Esophagus muscularis mucosa (tissue), 4 donors: ENCODE data around the gene GNS. TPM values are rescaled to one million over a fixed set of nuclear protein-coding genes. Genes with fewer than 3 reads are reported as not detected.

Experiments used
- DNase-seq: peaks from one replicate; pipeline ENCODE4 v3.0.0-alpha.2; 2017; ENCODE audit errors: extremely low spot score
- H3K27ac ChIP-seq, 4 donors: fragments of 200-600 bp; sonication (generic); replicated peaks in 1 of 4; 1 replicate in 3 of 4; 2 replicates in 1 of 4; pipeline ENCODE4 v1.5.1; 2016 to 2019; ENCODE audit warnings: mild to moderate bottlenecking in 1 of 4
- H3K27me3 ChIP-seq, 4 donors: fragments of 200-600 bp; sonication (generic); one replicate each; pipeline versions ENCODE4 v1.5.1 to v1.6.0; 2016 to 2019
- H3K36me3 ChIP-seq, 4 donors: fragments of 200-600 bp; sonication (generic); one replicate each; pipeline ENCODE4 v1.5.1; 2016 to 2019
- H3K4me1 ChIP-seq, 4 donors: fragments of 200-600 bp; sonication (generic); one replicate each; pipeline ENCODE4 v1.5.1; 2016 to 2019
- H3K4me3 ChIP-seq, 4 donors: fragments of 200-600 bp; sonication (generic); 1 replicate in 2 of 4; 2 replicates in 2 of 4; pipeline ENCODE4 v1.5.1; 2016 to 2019; ENCODE audit warnings: mild to moderate bottlenecking in 4 of 4, moderate library complexity in 1 of 4
- H3K9me3 ChIP-seq, 4 donors: fragments of 200-600 bp; sonication (generic); 1 replicate in 3 of 4; 2 replicates in 1 of 4; pipeline ENCODE4 v1.5.1; 2016 to 2019
- CTCF ChIP-seq, 3 experiments: fragments of 200-600 bp in 2 of 3; fragments of 450-650 bp in 1 of 3; sonication (generic) in 2 of 3; IDR thresholded peaks; one replicate each; pipeline ENCODE4 v1.5.1; 2017 to 2019; ENCODE audit warnings: antibody characterized with exemption in 3 of 3, mild to moderate bottlenecking in 2 of 3, moderate library complexity in 1 of 3
- EP300 ChIP-seq: sonication (generic); formaldehyde crosslinking; IDR thresholded peaks from one replicate; pipeline ENCODE4 v1.6.1; 2017; ENCODE audit warnings: antibody characterized with exemption
- POLR2A ChIP-seq: fragments of 450-650 bp; IDR thresholded peaks from one replicate; pipeline ENCODE4 v1.6.1; 2017; ENCODE audit warnings: antibody characterized with exemption, moderate library complexity, mild to moderate bottlenecking, low read depth
- POLR2AphosphoS5 ChIP-seq, 2 donors: sonication (generic); formaldehyde crosslinking; IDR thresholded peaks; one replicate each; pipeline ENCODE4 v1.6.1; 2017; ENCODE audit warnings: antibody characterized with exemption in 2 of 2
- WGBS: methylation state at CpG from one replicate; pipeline ENCODE4 v1.1.5; 2018; 5-methylcytosine and 5-hydroxymethylcytosine counted together
- intact Hi-C: fragments of 100-400 bp; cut with DNase I; formaldehyde crosslinking; loops from one replicate; pipeline ENCODE4 v1.15.1; 2023
- total RNA-seq, 4 donors: library from RNA; depleted of rRNA; stranded (reverse); fragments of >200 nt; gene quantifications; one replicate each; pipeline versions ENCODE4 v1.1.0 to v1.2.1, GENCODE V29; 2016

GNS gene
- total RNA-seq, 4 donors from 2014 or later, result 71.0 to 92.9 (median 89.9) TPM

- H3K27me3 ChIP-seq, result peaks cover 0 to 21% (median 5%) of the 10 kb centered on the region in 4 donors
- H3K4me3 ChIP-seq, result no peak overlapping the region
- no peaks in the 10 kb centered on the region for H3K4me1 ChIP-seq
- H3K9me3 ChIP-seq, result no peaks in the 10 kb centered on the region
- H3K36me3 ChIP-seq, result no peaks in the 10 kb centered on the region
- TF ChIP-seq EP300 (no peak), CTCF (IDR thresholded peaks at IDR 0.05) (no peak), POLR2AphosphoS5 (IDR thresholded peaks at IDR 0.05) (no peak), POLR2A (no peak)
- no peak for DNase-seq
- intact Hi-C loops, result no loop called here
- no peak overlapping the region for H3K27ac ChIP-seq
- 68% methylated on average over 1 of the region's 1 CpG for WGBS
Observed at GRCh38 chr12:64790166-64790565, 31.0 kb upstream of the GNS start.

- Histone ChIP-seq H3K27ac (no peak overlapping the region), H3K36me3 (no peaks in the 10 kb centered on the region), H3K27me3 (peaks cover 5 to 64% (median 28%) of the 10 kb centered on the region in 4 donors), H3K9me3 (no peaks in the 10 kb centered on the region), H3K4me3 (no peak overlapping the region), H3K4me1 (peaks cover 7 to 18% (median 12%) of the 10 kb centered on the region in 4 donors)
- TF ChIP-seq CTCF (IDR thresholded peaks at IDR 0.05) (no peak), POLR2AphosphoS5 (IDR thresholded peaks at IDR 0.05) (no peak), EP300 (no peak), POLR2A (no peak)
- intact Hi-C loops, result no loop called here
- WGBS, result 97% methylated on average over 6 of the region's 6 CpGs
- no peak for DNase-seq
Observed at GRCh38 chr12:64785838-64786237, 26.6 kb upstream of the GNS start.

GRCh38 chr12:64782191-64782876 is 23.1 kb upstream of the GNS start:
- Histone ChIP-seq H3K4me3 (peak overlapping the region; percentile 63 to 77 (median 66)), H3K9me3 (no peaks in the 10 kb centered on the region), H3K4me1 (peaks cover 7 to 26% (median 21%) of the 10 kb centered on the region in 4 donors), H3K27me3 (peaks cover 6 to 69% (median 28%) of the 10 kb centered on the region in 4 donors), H3K36me3 (no peaks in the 10 kb centered on the region), H3K27ac (no peak overlapping the region)
- 44% methylated on average over 6 of the region's 6 CpGs for WGBS
- intact Hi-C loops, result no loop called here
- TF ChIP-seq POLR2AphosphoS5 (IDR thresholded peaks at IDR 0.05) (no peak), CTCF (IDR thresholded peaks at IDR 0.05) (no peak)
- DNase-seq, result no peak

GRCh38 chr12:64781280-64782190 is 22.3 kb upstream of the GNS start:
- Histone ChIP-seq H3K27ac (peak overlapping the region in 2 of 4 donors; percentile 53 to 57), H3K9me3 (peaks cover 0 to 2% (median 0%) of the 10 kb centered on the region in 4 donors), H3K27me3 (peaks cover 6 to 61% (median 28%) of the 10 kb centered on the region in 4 donors), H3K4me3 (peak overlapping the region; percentile 63 to 77 (median 66)), H3K4me1 (peaks cover 7 to 26% (median 21%) of the 10 kb centered on the region in 4 donors), H3K36me3 (no peaks in the 10 kb centered on the region)
- intact Hi-C loops, result no loop called here
- 14% methylated on average over 24 of the region's 39 CpGs for whole genome bisulfite sequencing
- TF ChIP-seq EP300 (no peak), POLR2AphosphoS5 (IDR thresholded peaks at IDR 0.05) (no peak), CTCF (IDR thresholded peaks at IDR 0.05) (no peak), POLR2A (no peak)
- DNase-seq, result no peak
